IMR-90 (cell line): Measurements from ENCODE around the gene RFPL1. TPM values are rescaled to one million over a fixed set of nuclear protein-coding genes. Genes with fewer than 3 reads are reported as not detected.

Experiments
- ATAC-seq: fragments of 200-7000 bp; cut with Tn5 transposase; 2 replicates; pipeline ENCODE4 v1.9.1; 2020; ENCODE audit warnings: low read depth, mild to moderate bottlenecking, moderate library complexity
- BruUV-seq: library from RNA; stranded (reverse); fragments of 400-500 nt; replicated peaks from 2 replicates; lab custom pipeline; 2021; lab: Mats Ljungman, UMichigan
- CTCF ChIA-PET: fragments of 300-600 bp; formaldehyde crosslinking; extraction: SDS; loops from one replicate; lab custom pipeline; 2021; ENCODE audit warnings: antibody characterized with exemption; lab: Yijun Ruan, JAX
- POLR2A ChIA-PET: fragments of 300-600 bp; sonication (Branson Sonifier 250); formaldehyde crosslinking; loops from one replicate; lab custom pipeline; 2022; ENCODE audit warnings: antibody characterized with exemption; ENCODE audit not compliant: unreplicated experiment; lab: Charles Lee
- DNase-seq: peaks from one replicate; pipeline ENCODE4 v3.0.0; 2013
- H2AFZ ChIP-seq: replicated peaks from 2 replicates; pipeline ENCODE3; 2013; ENCODE audit warnings: low read length, mild to moderate bottlenecking; ENCODE audit not compliant: poor library complexity
- H2AK5ac ChIP-seq: 2 replicates; pipeline ENCODE4 v1.6.1; 2013; ENCODE audit warnings: low read depth, low read length, inconsistent platforms
- H2AK9ac ChIP-seq: replicated peaks from 2 replicates; pipeline ENCODE3; 2013; ENCODE audit warnings: mild to moderate bottlenecking, low read depth, low read length, moderate library complexity; ENCODE audit not compliant: poor library complexity
- H2BK120ac ChIP-seq: 2 replicates; pipeline ENCODE4 v1.6.1; 2013; ENCODE audit warnings: low read depth, low read length, inconsistent platforms
- H2BK15ac ChIP-seq: 3 replicates; pipeline ENCODE4 v1.6.1; 2013; ENCODE audit warnings: low read depth, low read length, inconsistent platforms
- H2BK20ac ChIP-seq: 2 replicates; pipeline ENCODE4 v1.6.1; 2013; ENCODE audit warnings: low read depth, mild to moderate bottlenecking, inconsistent platforms, low read length, moderate library complexity
- H2BK5ac ChIP-seq: 2 replicates; pipeline ENCODE4 v1.6.1; 2013; ENCODE audit warnings: mild to moderate bottlenecking, low read depth, low read length, inconsistent platforms; ENCODE audit not compliant: poor library complexity, severe bottlenecking
- H3K14ac ChIP-seq: replicated peaks from 2 replicates; pipeline ENCODE4 v1.6.1; 2013; ENCODE audit warnings: low read depth, low read length, inconsistent platforms
- H3K18ac ChIP-seq: 2 replicates; pipeline ENCODE4 v1.6.1; 2013; ENCODE audit warnings: low read depth, low read length, control low read depth
- H3K23ac ChIP-seq: 2 replicates; pipeline ENCODE4 v1.6.1; 2013; ENCODE audit warnings: low read depth, low read length, inconsistent platforms
- H3K27ac ChIP-seq: 2 replicates; pipeline ENCODE4 v1.5.1; 2013; ENCODE audit warnings: mild to moderate bottlenecking, control low read depth, low read length; ENCODE audit not compliant: insufficient read depth
- H3K27me3 ChIP-seq: 2 replicates; pipeline ENCODE4 v1.6.1; 2013; ENCODE audit warnings: low read length; ENCODE audit not compliant: control insufficient read depth, insufficient read depth
- H3K36me3 ChIP-seq: 2 replicates; pipeline ENCODE4 v1.6.1; 2013; ENCODE audit warnings: low read length, mixed read lengths; ENCODE audit not compliant: control insufficient read depth, insufficient read depth
- H3K4ac ChIP-seq: 2 replicates; pipeline ENCODE4 v1.6.1; 2013; ENCODE audit warnings: low read depth, low read length, inconsistent platforms
- H3K4me1 ChIP-seq: 2 replicates; pipeline ENCODE4 v1.6.1; 2013; ENCODE audit warnings: low read length, mixed read lengths; ENCODE audit not compliant: control insufficient read depth, insufficient read depth
- H3K4me2 ChIP-seq: 2 replicates; pipeline ENCODE4 v1.6.1; 2013; ENCODE audit warnings: low read depth, mild to moderate bottlenecking, control low read depth, low read length, moderate library complexity
- H3K4me3 ChIP-seq: 2 replicates; pipeline ENCODE4 v1.5.1; 2013; ENCODE audit warnings: low read depth, mild to moderate bottlenecking, control low read depth, low read length, moderate library complexity; ENCODE audit not compliant: insufficient read depth
- H3K56ac ChIP-seq: 2 replicates; pipeline ENCODE4 v1.6.1; 2013; ENCODE audit warnings: low read length, inconsistent platforms; ENCODE audit not compliant: insufficient read depth; ENCODE audit errors: extremely low read depth
- H3K79me1 ChIP-seq, 2 experiments: 2 replicates each; pipeline ENCODE4 v1.6.1; 2013; ENCODE audit warnings: low read length in 2 of 2, inconsistent platforms in 1 of 2, low read depth in 1 of 2
- H3K9ac ChIP-seq: 2 replicates; pipeline ENCODE4 v1.6.1; 2013; ENCODE audit warnings: low read depth, low read length, control low read depth
- H3K9me1 ChIP-seq: 2 replicates; pipeline ENCODE4 v1.6.1; 2013; ENCODE audit warnings: low read length, inconsistent platforms; ENCODE audit not compliant: insufficient read depth
- H3K9me3 ChIP-seq: 2 replicates; pipeline ENCODE4 v1.6.1; 2013; ENCODE audit warnings: low read length; ENCODE audit not compliant: control insufficient read depth, insufficient read depth
- H4K20me1 ChIP-seq: 2 replicates; pipeline ENCODE4 v1.6.1; 2013; ENCODE audit warnings: low read length, inconsistent platforms; ENCODE audit not compliant: insufficient read depth
- H4K5ac ChIP-seq: 2 replicates; pipeline ENCODE4 v1.6.1; 2013; ENCODE audit warnings: mild to moderate bottlenecking, low read depth, low read length, control low read depth
- H4K8ac ChIP-seq, 2 experiments: 2 replicates each; pipeline ENCODE4 v1.6.1; 2013; ENCODE audit warnings: low read depth in 2 of 2, low read length in 2 of 2, control low read depth in 1 of 2, inconsistent platforms in 1 of 2
- H4K91ac ChIP-seq: 2 replicates; pipeline ENCODE4 v1.6.1; 2013; ENCODE audit warnings: low read depth, low read length, inconsistent platforms; ENCODE audit not compliant: insufficient read depth
- BHLHE40 ChIP-seq: fragments of 150-350 bp; IDR thresholded peaks from 2 replicates; pipeline ENCODE4 v1.6.1; 2016; ENCODE audit warnings: mild to moderate bottlenecking, low read depth, low read length
- CEBPB ChIP-seq: IDR thresholded peaks from 2 replicates; pipeline ENCODE4 v1.6.1; 2012; ENCODE audit warnings: low read depth, low read length, improper control_type of control experiment
- CHD1 ChIP-seq: IDR thresholded peaks from 2 replicates; pipeline ENCODE4 v1.6.1; 2012; ENCODE audit warnings: low read depth, low read length, improper control_type of control experiment
- CTCF ChIP-seq: conservative IDR thresholded peaks from 2 replicates; pipeline ENCODE4 v1.5.1; 2012; ENCODE audit warnings: mild to moderate bottlenecking, low read depth, low read length, improper control_type of control experiment
- ELK1 ChIP-seq: fragments of 150-350 bp; IDR thresholded peaks from 2 replicates; pipeline ENCODE4 v1.6.1; 2016; ENCODE audit warnings: low read depth, mild to moderate bottlenecking, low read length, moderate library complexity, borderline replicate concordance
- FOS ChIP-seq: fragments of 150-350 bp; IDR thresholded peaks from 2 replicates; pipeline ENCODE4 v1.6.1; 2016; ENCODE audit warnings: low read depth, low read length
- MAFK ChIP-seq: IDR thresholded peaks from 2 replicates; pipeline ENCODE4 v1.6.1; 2012; ENCODE audit warnings: low read depth, low read length, improper control_type of control experiment
- MAZ ChIP-seq: IDR thresholded peaks from 2 replicates; pipeline ENCODE4 v1.6.1; 2012; ENCODE audit warnings: low read depth, mild to moderate bottlenecking, low read length, improper control_type of control experiment, moderate library complexity, borderline replicate concordance
- MXI1 ChIP-seq: IDR thresholded peaks from 2 replicates; pipeline ENCODE4 v1.6.1; 2012; ENCODE audit warnings: low read depth, mild to moderate bottlenecking, low read length, moderate library complexity, borderline replicate concordance
- NFE2L2 ChIP-seq: fragments of 150-350 bp; IDR thresholded peaks from 2 replicates; pipeline ENCODE4 v1.6.1; 2016; ENCODE audit warnings: low read depth, mild to moderate bottlenecking, low read length
- POLR2A ChIP-seq: IDR thresholded peaks from 2 replicates; pipeline ENCODE4 v1.6.1; 2012; ENCODE audit warnings: mild to moderate bottlenecking, low read depth, low read length
- RAD21 ChIP-seq: IDR thresholded peaks from 2 replicates; pipeline ENCODE4 v1.6.1; 2012; ENCODE audit warnings: low read length, improper control_type of control experiment
- RCOR1 ChIP-seq: IDR thresholded peaks from 2 replicates; pipeline ENCODE4 v1.6.1; 2012; ENCODE audit warnings: mild to moderate bottlenecking, low read length, improper control_type of control experiment; ENCODE audit not compliant: insufficient replicate concordance
- RFX5 ChIP-seq: IDR thresholded peaks from 2 replicates; pipeline ENCODE4 v1.8.0; 2012; ENCODE audit warnings: low read depth, mild to moderate bottlenecking, low read length, moderate library complexity
- SMC3 ChIP-seq: fragments of 150-350 bp; IDR thresholded peaks from 2 replicates; pipeline ENCODE4 v1.6.1; 2016; ENCODE audit warnings: low read depth, mild to moderate bottlenecking, antibody characterized with exemption, low read length, moderate library complexity
- USF2 ChIP-seq: fragments of 150-350 bp; IDR thresholded peaks from 2 replicates; pipeline ENCODE4 v1.6.1; 2017; ENCODE audit warnings: mild to moderate bottlenecking, antibody characterized with exemption, low read length, low read depth
- WGBS, 2 experiments: methylation state at CpG; one replicate each; pipeline versions ENCODE4 v1.1.5 to v1.1.7; 2013; ENCODE audit warnings: missing lambda C conversion rate in 2 of 2; ENCODE audit not compliant: insufficient read length in 1 of 2; ENCODE audit errors: extremely low coverage in 2 of 2; 5-methylcytosine and 5-hydroxymethylcytosine counted together
- dilution Hi-C: fragments of 300-500 bp; cut with HindIII; formaldehyde crosslinking; loops from one replicate; pipeline ENCODE4 v1.14.3; 2018; ENCODE audit warnings: low sequenced_read_pairs; ENCODE audit not compliant: unreplicated experiment
- in situ Hi-C: fragments of 300-500 bp; cut with MboI; formaldehyde crosslinking; loops from 3 replicates; pipeline ENCODE4 v1.14.3; 2019; ENCODE audit warnings: low sequenced_read_pairs, inconsistent platforms, mixed read lengths
- intact Hi-C: fragments of 100-400 bp; cut with micrococcal nuclease; formaldehyde crosslinking; loops from 2 replicates; pipeline ENCODE4 v1.10.0; 2022
- polyA plus RNA-seq, 3 experiments: library from polyadenylated mRNA; depleted of rRNA; stranded (reverse); fragments of >200 nt; gene quantifications; 2 replicates each; pipeline ENCODE4 v1.2.3, GENCODE V29; 2012; ENCODE audit warnings: low replicate concordance in 1 of 3
- total RNA-seq: library from RNA; depleted of rRNA; stranded (reverse); fragments of >200 nt; gene quantifications from 2 replicates; pipeline ENCODE4 v1.2.3, GENCODE V29; 2012

Gene RFPL1
- total and polyA plus RNA-seq, 2 of the 4 experiments (the other 2 are of a cell fraction) = not detected

- Histone ChIP-seq H3K23ac (no peak overlapping the region), H3K27ac (no peak overlapping the region), H3K36me3 (no peaks in the 10 kb centered on the region), H3K4ac (no peak overlapping the region), H2BK5ac (no peak overlapping the region), H4K5ac (no peak overlapping the region), H2AFZ (no peak overlapping the region), H3K9me1 (no peaks in the 10 kb centered on the region), H3K27me3 (peaks cover 16% of the 10 kb centered on the region), H3K56ac (no peak overlapping the region), H3K14ac (no peak overlapping the region), H3K9ac (no peak overlapping the region), H4K20me1 (no peaks in the 10 kb centered on the region; the same call in 1 of the 2 replicates), H3K18ac (no peak overlapping the region), H3K4me2 (no peak overlapping the region), H2AK9ac (no peak overlapping the region), H3K79me1 (no peaks in the 10 kb centered on the region), H4K8ac (no peak overlapping the region), H3K9me3 (no peaks in the 10 kb centered on the region), H2AK5ac (no peak overlapping the region), H2BK15ac (no peak overlapping the region), H3K4me1 (no peaks in the 10 kb centered on the region), H3K4me3 (no peak overlapping the region), H4K91ac (no peak overlapping the region), H2BK120ac (no peak overlapping the region), H2BK20ac (no peak overlapping the region)
- no peak for DNase-seq
- CTCF ChIA-PET = no interaction called here
- dilution Hi-C loops (no loop called here), in situ Hi-C loops (no loop called here), intact Hi-C loops (no loop called here)
- no peak for TF ChIP-seq MAZ
- no peak for TF ChIP-seq RCOR1
- TF ChIP-seq CTCF = no peak
- TF ChIP-seq USF2 = no peak
- TF ChIP-seq RAD21 = no peak
- no peak for TF ChIP-seq CEBPB
- no peak for TF ChIP-seq RFX5
- no peak for TF ChIP-seq SMC3
- no peak for TF ChIP-seq ELK1
- TF ChIP-seq CHD1 = no peak
- no peak for TF ChIP-seq NFE2L2
- no peak for TF ChIP-seq MXI1
- no peak for TF ChIP-seq BHLHE40
- no peak for TF ChIP-seq POLR2A
- TF ChIP-seq MAFK = no peak
- no peak for TF ChIP-seq FOS
- ATAC-seq = no peak
- no TSS peak for BruUV-seq
- POLR2A ChIA-PET = no interaction called here
- 63% methylated on average over 2 of the region's 7 CpGs; no CpG with 5 or more reads in 1 of the 2 experiments for WGBS, 2 experiments
These were observed 25.2 kb downstream of the RFPL1 start for GRCh38 chr22:29463629-29464028.
